HG02840 (cell line): Measurements from ENCODE around the gene CACNA1S.
A peak's percentile ranks its signal among the peaks of the same experiment; 100 is the strongest.

ENCODE experiments used
- ATAC-seq: cut with Tn5 transposase; IDR thresholded peaks from one replicate; pipeline ENCODE4 v1.9.1; 2021; ENCODE audit warnings: mild to moderate bottlenecking, moderate library complexity, moderate number of reproducible peaks; ENCODE audit not compliant: unreplicated experiment, low FRiP score

The CACNA1S gene

DNA sequence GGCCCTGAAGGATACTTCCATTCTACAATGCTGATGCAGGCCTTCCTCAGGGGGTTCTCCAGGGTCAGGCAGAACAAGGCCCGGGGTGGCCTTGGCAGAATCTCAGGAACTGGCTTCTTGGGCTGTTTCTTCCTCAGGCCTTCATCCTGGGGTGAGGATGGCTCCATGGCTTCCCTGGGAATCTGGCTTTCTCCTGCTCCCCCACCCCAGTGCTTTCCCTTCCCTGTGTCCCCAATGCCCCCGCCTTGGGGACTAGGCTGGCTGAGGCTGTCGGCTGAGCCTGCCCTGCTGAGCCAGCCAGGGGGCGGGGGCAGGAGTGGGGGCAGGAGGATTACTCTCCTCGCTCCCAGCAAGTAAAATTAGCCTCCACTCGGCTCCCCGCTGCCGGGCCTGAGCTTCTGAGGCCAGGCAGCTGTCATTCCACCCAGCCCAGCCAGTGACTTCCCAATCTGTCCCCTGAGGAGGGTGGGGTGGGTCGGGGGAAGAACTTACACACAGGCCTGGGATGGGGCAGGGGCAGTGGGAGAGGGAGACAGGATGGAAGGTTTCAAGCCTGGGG, at the start of gene CACNA1S:
TSS of gene CACNA1S (minus strand) at position 254 of the 559 bp plus-strand sequence. CDS start at position 167, 87 bp downstream.
- ATAC-seq: no peak

DNA sequence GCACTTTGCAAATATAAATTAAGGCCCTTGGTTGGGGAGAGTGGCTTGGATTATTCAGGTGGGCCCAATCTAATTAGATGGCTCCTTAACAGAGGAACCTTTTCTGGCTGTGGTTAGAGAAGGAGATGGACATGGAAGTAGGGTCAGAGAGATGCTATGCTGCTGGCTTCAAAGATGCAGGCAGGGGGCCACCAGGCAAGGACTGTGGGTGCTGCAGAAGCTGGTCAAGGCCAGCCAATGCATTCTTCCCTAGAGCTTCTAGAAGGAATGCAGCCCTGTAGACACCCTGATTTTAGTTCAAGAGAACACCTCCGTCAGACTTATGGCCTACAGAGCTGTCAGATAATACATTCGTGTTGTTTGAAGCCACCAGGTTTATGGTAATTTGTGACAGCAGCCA, 45.7 kb upstream of the CACNA1S start:
- no peak for ATAC-seq

DNA sequence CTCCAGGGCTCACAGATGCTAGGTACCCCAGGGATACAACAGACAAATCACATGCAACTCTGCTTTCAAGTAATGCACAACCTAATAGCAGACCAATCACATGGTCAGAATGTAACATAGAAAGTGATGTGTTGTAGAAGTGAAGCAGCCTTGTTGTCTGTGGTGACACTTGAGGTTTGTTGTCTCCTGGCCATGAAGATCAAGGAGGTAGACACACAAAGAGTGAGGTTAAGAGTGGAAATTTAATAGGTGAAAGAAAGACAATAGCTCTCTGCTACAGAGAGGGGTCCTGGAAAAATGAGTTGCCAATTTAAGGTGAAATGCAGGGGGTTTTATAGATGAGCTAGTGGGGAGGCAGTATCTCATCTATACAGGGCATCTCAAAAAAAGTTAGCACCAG, 44.6 kb upstream of the CACNA1S start:
- no peak for ATAC-seq

DNA sequence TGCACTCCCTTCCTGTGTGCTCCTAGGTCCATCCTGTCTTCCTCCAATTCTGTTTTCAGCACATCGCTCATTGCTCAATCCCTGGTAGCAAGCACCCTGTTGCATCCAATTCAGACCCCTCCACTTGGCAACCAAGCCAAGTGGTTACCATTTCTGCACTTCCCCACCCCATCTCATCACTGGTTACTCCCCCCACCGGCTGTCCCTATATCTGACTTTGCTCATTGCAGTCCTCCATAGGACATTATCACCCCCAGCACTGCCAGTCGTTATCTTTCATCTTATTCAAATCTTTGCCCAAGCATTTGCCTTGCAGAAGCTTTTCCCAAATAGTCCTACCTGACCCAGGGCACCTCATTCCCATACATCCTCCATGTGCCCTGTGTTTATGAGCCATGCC, 44.1 kb upstream of the CACNA1S start:
- no peak for ATAC-seq

DNA sequence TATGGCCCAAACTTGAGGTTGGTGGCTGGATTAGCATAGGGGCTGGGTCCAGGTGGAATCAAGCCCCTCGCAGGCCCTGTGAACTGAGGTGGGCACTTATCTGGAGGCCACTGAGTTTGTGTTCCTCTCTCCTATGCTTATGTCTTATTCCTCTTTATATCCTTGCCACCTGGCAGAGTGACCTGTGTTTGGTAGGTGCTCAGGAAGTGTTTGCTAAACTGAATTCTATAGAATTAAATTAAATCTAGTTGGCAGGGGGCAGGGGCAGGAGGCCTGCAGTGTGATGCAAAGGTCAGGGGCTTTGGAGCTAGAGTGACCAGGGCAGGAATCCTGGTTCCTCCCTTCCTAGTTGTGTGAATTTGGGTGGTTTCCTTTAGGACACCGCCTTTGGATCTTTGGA, 43.1 kb upstream of the CACNA1S start:
- ATAC-seq: no peak

DNA sequence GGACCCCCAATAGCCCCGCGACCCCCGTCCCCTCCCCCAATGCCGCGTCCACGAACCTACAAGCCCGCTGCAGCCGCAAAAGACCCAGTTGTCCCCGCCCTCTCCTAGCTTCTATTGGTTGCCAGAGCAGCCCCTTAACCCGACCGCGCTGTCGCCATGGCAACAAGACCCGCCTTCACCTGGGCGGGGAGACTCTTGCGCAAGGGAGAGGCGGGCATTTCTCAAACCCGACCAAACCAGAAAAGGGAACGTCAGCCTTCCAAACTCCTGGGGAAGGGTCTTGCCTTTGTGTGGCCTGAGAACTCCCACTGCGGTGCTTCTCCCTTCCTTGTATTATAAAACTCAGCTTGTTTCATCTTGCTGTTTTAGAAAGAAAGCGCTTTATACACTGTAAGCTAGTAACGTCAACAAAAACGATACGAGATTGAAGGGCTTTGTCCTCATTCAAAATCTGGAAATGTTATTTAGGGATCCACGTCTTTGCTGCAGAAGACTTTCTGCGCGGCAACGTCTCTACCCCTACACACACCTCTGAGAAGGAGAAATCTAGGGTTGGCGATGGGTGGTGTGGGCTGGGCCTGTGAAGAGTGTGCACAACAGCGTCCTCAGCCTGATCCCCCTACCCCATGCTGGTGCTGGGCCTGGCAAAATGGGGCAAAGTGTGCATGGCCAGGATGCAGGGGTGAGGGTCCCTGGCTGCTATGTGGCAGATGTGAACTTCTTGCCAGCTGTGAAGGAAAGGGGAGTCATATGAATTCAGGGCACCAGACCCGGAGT, 42.4 kb upstream of the CACNA1S start, which contains the start of gene TMEM9:
TSS of gene TMEM9 (minus strand) at position 86 of the 777 bp plus-strand sequence. CDS start 551 bp downstream, outside the sequence.
- peak; percentile 97 for ATAC-seq

DNA sequence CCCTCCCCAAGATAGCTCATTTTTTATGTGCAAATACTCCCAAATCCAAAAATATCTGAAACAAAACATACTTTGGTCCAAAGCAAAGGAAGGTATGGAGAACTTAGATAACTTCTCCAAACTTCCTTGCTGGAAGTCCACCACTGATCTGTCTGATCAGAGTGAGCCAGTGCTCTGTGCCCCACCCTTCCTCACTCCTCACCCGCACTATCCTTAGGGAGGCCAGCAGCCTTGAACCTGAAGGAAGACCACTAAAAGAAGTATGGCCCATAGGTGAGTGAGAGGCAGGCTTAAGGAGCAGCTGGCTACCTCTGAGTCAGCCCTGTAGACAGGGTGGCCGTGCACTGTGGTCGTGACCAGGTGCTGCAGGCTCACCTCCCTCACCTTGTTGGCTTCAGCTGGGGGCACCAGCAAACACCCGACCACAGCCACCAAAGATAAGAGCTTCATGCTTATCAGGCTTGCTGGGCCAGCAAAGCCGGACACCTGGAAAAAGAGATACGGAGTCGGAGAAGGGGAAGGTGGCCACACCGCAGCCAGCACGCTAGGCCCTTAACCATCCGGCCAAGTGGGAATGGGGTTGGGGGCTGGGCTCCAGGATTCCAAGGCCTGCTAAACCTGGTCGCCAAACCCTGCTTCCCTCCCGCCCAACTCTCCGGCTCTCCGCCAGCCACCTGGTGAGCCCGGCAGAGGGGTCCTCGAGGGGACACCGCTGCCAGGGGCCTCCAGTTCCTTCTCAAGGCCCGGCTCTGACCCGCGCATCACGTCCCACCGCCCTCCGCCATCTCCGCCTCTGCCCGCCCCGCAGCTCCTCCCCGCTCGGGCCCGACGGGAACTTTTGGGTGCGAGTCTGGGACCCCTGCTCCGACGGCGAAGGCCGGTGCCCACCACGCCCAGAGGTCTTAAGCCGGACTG, 41.5 kb upstream of the CACNA1S start:
- ATAC-seq: peak; percentile 70

DNA sequence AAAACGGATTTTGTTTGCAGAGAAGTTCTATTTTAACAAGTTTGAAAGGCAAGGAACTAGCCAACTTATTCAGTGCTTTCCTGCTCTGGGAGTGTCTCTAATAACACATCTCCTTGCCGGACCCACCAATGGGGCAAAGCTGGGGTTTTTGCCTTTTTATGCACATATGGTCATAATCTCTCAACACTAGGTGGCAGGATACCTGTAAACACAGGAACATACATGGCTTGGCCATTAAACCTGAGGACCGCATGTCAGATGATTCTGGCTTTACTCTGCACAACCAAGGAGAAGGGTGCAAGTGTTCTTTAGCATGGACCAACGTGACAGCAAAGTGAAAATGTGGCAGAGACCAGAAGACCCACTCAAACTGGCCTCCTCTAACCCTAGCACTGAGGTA, 37.2 kb upstream of the CACNA1S start:
- no peak for ATAC-seq

DNA sequence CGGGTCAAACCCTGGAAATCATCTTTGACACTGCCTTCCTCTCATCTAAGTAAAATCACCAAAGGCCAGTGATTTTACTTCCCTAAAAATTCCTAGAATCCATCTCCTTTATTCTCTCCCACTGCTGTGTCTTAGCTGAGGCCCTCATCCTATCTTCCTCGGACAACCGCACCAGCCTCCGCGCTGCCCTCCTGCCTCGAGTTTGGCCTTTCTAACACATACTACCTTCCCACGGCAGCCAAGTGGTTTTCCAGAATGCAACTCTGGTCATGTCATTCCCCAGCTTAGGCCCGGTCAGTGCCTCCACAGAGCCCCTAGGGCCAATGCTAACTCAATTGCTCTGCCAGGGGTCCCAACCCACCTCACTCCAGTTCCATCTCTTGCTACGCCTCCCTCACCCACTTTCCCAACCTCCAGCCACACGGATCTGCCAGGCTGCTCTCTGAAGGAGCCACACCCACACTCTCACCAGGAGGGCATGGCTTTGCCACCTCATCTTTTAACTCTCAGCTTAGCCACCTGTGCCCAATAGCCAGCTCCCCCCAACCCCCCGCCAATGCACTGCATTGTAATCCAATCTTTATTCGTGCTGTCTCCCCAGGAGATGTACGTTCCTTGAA, 35.3 kb upstream of the CACNA1S start:
- ATAC-seq: no peak

DNA sequence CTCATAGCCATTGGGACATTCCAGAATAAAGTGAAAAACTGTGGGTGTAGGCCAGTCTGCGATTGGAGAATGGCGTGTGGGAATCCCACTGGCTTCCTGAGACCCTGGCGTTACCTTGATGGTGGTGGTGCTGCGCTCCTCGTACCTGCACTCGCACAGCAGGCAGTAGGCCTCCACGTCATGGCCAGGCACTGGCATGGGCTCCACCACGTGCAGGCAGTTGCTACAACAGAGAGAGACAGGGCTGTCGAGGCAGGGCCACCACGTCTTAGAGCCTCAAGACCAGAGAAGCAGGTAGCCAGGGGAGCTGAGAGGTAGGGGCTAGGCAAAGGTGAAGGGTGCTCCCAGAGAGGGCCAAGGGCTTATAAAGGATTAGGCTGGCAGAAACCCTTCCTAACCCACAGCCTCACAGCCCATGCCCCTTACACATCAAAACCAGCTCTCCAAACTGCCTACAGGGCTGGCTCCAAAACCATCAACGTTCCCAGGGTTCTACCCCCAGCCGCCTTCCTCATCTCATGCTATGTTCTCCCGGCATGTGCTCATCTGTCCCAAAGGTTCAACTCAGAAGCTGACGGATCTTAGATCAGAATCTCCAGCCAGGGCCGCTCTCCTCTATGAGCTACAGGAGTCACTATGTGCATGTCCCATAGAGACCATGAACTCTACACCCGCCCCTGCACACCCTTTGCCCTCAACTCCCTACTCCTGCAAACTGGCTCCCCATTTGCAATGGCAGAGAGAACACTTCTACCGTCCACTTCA, 34.6 kb upstream of the CACNA1S start:
- ATAC-seq: no peak

DNA sequence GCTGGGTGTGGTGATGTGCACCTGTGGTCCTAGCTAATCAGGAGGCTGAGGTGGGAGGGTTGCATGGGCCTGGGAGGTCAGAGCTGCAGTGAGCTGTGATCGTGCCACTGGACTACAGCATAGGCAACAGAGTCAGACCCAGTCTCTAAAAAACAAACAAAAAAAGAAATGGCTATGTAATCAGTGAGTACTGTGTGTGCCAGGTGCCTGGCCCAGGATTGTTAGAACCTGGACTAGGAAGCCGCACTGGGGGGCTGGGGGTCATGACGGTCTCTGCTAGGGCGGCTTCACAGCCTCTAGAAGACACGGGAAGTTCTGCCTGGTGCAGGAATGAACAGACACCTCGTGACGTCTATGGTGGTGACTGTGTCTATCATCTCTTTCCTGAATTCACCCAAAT, 33.6 kb upstream of the CACNA1S start:
- ATAC-seq: no peak

DNA sequence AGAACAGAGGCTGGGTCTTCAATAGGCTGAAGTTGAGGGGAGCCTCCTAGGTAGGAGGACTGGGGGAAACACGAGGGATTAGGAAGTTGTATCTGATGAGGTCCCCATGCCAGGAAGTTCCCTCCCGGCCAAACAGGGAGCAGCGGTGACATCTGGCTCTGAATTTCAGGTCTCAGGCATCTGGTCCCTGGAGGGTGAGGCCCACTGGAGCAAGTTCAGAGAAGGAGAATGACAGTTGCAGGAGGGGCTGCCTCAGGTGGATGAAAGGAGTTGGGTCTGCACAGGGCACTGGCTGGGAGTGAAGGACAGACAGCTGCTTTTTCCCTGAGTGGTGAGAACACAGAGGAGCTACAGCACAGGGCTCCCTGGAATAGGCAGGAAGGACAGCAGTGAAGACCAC, 32.9 kb upstream of the CACNA1S start:
- ATAC-seq: no peak

DNA sequence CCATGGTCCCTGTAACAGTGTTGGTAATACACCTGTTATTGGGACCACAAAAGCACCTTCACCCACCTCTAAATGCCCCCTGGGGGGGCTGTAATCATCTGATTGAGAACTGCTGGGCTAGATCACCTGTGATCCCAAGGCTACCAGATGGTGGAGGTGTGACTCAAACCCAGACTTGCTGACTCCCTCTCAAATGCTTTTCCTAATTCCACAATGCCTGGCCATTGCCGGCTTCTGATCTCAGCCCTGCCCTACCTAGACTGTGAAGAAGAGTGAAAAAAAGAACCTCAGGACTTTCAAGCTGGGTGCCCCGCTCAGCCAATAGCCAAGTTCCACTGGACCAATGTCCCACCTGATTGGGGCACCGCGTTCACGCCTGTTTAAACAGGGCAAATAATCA, 32.5 kb upstream of the CACNA1S start:
- ATAC-seq: no peak

DNA sequence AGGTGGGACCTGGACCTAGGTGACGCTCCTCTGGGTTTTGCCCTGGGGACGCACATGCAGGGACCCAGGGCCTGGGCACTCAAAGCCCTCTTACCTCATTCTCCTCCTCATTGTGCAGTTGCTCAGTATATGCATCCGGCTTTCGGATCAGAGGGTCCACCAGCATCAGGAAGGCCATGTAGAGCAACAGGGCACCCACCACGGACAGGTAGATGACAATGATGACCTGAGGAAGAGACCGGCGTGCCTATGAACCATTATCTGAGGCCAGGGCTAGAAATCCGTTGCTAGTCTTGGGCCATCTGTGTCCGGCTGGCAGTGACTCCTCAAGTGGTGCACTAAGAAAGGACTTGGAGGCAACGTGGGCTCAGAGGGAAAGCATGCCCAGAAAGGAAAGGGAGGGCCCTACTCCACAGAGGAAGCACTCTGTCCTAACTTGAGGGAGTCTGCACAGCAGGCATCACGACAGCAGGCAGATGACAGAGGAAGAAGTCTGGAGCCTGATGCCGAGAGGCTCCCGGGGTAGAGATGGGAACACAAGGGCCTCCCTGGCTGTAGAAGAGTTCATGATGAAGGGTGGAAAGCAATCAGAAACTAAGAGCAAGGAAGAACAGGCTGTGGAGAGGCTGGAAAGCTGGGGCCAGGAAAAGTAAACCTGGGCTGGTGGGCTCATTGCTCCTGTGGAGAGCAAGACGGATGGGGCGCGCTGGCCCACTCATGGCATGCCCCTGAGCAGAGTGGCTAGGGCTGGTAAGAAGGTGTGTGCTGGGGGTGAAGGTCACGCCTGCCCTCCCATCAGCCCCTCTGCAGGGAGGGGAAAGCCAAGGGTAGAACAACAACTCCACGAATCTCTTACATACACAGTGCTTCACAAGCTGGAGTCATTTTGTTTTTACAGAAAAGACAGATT, 31.8 kb upstream of the CACNA1S start:
- ATAC-seq: no peak

DNA sequence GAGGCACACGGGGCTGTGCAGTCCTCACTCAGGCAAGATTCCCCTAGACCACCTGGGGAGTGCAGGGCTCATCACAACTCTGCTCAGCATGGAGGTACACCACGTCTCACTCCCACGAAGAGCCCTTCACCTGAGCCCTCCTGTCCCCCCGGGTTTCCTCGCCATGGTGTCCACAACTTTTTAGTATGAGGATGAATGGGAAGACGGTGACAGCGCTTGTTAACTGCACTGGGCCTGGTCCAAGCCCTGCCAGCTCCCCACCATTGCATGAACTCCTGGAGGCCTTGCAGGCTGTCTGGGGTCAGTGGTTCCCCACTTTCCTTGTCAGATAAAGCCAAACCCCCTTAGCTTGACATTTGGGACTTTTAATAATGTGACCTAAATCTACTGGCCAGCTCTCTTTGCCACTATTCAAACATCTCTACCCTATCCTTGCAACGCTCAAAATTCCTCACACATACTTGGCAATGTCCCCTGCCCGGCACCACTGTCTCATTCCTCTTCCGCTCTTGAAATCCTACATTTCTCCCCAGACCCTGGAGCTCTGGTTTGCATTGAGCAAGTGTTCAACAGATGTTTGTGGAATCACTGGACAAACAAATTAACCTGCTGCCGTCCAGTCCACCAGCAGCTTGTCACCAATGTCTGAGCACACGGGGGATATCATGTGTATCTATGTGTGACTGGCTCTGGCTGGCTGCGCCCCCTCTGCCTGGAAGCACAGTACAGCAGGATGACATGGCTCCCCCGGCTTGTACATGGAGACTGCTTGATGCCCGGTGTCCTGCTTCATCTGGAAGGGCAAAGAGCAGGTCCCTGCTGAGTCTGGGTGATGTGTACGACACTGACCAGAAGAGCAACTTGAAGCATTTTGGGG, 30.9 kb upstream of the CACNA1S start:
- ATAC-seq: no peak

DNA sequence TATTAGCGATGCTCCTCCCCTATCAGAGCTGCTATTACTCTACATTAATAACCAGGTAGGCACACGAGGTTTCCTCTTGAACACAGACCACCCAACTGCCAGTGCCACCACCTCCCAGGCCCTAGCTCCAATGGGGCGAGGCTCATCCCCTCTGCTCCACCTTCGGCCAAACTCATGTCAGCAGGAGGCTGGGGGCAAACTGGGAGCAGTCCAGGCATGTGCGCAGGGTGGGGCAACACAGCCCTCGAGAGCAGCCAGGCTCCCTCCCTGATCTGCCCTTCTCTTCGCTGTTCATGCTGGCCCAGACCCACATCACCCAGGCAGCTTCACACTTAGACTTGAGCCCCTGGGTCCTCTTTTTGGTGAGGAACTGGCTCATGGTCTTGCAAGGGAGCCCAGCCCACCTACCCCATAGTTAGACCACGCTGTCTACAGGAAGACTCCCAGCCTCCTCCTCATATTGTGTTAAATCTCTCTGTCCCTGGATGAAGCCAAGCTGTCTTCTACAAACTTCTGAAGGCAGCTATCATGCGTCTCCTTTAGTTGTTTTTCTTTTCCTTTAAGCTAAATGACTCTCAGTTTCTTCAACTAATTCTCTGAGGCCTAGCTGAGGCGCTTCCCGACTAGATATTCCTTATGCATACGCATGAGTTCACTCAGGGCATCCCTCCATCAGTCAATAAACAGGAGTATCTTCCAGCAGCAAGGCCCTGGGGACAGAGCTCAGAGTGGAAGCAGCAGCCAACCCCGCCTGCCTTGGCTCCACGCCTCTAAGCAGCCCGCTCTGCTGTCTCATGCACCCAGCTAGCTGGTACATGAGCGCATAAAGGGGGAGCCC, 30.0 kb upstream of the CACNA1S start:
- ATAC-seq: no peak

DNA sequence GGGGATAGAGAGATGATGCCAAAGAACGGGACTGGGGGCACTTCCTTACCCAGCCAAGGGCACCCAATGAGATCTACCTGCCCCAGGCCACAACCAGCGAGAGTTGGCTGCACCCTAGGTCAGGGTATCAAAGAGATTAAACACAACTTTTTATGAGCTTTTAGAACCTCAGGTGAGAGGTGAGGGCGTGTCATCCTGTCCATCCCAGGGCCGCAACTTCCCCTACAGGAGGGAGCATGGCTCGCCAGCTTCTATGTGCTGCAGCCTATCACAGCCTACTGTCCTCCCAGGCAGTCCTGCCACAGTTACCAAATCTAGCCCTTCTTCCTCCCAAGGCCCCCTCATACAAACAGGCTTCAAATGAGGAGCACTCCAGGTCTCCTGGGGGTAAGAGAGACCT, 29.2 kb upstream of the CACNA1S start:
- ATAC-seq: no peak
